ENCODE data around the gene NLRP5.
"Not testable (repeated sequence)": the region's sequence is repeated elsewhere in the genome, so short reads cannot be mapped to it uniquely, and the experiment has no call there.

NLRP5 gene

DNA sequence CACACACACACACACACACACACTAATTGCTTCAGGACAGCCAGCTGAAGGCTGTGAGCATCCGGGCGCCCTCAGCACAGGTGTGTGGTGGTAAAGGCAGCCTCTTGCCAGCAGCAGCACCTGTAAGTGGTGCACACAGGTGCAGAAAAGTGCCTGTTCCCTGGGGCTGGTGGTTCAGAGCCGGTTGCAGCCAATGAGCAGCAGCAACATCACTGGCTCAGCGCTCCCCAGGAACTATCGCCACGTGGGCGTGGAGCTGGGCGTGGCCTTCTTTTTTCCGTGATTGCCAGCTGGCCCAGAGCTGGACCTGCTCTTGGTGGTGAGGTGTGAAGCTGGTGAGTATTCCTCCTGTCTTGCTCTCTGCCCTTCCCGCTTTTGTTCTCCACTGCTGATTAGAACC lies at the start of gene NLRP5:
TSS of gene NLRP5 (plus strand) at position 289 of the 400 bp plus-strand sequence.
- no peak for DNase-seq (ENCODE audit: low spot score)

DNA sequence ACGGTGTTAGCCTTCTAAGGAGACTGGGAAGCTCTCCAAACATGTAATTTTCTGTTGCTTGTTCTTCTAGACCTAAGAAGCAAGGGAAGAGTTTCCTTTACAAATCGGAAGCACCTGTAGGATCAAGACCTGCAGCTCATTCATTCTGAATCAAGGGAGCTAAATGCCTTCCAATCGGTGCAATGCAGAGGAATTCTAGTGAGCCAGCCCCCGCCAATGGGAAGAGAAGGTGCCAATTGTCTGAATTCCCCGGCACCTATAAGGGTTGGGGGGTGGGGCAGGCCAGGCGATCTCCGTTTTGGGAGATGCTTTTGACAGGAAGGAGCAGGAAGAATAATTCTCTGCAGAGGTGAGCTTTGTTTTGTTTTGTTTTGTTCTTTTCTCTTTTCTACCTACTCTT lies 47.4 kb upstream of the NLRP5 start:
- DNase-seq (ENCODE audit: low spot score) = no peak

DNA sequence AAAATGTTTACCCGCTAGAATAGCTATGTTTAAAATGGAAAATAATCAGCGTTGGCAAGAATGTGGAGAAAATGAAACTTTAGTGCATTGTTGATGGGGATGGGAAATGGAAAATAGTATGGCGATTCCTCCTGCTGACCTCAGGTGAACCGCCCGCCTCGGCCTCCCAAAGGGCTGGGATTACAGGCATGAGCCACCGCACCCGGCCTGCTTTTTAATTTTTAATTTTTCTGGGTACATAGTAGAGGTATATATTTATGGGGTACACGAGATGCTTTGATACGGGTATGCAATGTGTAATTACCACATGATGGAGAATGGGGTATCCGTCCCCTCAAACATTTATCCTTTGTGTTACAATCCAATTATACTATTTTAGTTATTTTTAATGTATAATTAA lies 46.3 kb upstream of the NLRP5 start:
- DNase-seq (ENCODE audit: low spot score) = no peak

- no peak for DNase-seq (ENCODE audit: low spot score)
These were observed 39.0 kb upstream of the NLRP5 start, which contains the start of gene NLRP8 for GRCh38 chr19:55947532-55947931. NLRP8 (plus strand) TSS chr19:55947832.

DNA sequence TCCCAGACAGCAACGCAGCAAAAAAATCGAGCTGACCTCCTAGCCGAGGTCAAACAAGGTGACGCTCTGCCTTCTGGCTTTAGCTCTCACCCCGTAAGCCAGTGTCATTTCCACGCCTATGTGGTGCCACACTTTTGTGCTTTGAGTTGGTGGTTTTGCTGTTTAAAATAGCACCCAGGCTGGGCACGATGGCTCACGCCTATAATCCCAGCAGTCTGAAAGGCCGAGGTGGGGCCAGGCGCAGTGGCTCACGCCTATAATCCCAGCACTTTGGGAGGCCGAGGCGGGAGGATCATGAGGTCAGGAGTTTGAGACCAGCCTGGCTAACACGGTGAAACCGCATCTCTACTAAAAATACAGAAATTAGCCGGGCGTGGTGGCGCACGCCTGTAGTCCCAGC lies 36.0 kb upstream of the NLRP5 start:
- DNase-seq (ENCODE audit: low spot score) = not testable (repeated sequence)

DNA sequence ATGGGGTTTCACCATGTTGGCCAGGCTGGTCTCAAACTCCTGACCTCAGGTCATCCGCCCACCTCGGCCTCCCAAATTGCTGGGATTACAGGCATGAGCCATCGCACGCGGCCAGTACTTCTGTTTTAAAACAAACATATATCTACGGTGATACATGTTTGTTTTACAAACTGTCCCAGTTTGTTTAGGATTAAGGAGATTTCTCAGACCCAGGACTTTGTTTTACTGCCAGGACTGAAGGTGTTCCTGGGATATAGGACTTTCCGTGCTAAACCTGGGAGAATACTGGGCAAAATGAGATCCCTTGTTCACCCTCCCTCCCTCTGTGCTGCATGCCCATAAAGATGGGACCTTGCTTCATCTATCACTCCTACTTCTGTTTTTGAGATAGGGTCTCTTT lies 30.1 kb upstream of the NLRP5 start:
- no peak for DNase-seq (ENCODE audit: low spot score)

- DNase-seq (ENCODE audit: low spot score) = no peak
These were observed 28.2 kb upstream of the NLRP5 start for GRCh38 chr19:55958356-55958755.

DNA sequence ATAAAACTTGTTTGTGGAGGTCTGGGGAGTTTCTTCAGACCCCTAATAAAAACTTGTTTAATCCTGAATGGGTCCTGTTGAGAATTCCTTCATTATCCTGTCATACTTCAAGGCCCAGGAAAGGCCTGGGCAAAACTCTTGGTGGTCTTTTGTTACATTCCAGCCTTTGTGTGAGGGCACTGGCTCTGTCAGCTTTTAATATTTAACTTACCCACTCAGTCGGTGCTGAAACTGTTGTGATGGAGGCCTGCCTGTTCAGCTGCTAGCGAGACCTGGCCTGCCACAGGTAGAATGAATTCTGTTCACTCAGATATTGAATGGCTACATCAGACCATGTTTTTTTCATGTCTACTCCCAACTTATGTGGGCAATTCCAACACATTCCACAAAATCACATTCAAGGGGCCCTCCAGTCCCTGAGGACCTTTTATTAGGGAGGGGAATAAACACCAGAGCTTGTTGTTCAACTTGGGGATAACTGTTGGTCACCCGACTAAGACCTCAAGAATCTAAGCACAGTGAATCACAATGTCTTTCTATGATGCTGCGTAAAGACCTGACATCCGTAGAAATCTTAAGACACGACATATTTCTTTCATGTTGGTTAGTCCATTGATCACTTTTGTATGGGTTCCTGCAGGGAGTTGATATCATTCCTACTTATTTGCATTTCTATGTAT lies 26.4 kb upstream of the NLRP5 start:
- no peak for DNase-seq (ENCODE audit: low spot score)

DNA sequence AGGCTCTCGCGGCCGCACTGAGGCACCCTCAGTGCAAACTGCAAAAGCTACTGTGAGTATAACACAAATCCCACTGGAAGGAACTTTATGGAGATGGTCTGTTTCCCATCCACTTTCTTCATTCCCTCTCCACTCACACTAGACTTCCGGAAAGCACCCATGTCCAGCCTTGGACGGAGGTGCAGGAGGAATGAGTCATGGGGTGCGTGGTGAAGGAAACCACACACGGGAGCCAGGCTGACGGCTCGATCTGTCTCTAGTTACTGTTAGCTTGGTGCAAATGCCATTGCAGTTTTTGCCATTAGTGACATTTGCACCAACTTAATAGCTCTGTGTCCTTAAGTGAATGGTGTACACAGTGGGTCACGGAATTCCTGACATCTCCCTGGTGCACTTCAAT lies 24.4 kb upstream of the NLRP5 start:
- DNase-seq (ENCODE audit: low spot score) = no peak

GRCh38 chr19:55973982-55974381 lies 12.6 kb upstream of the NLRP5 start:
- DNase-seq (ENCODE audit: low spot score) = no peak

DNA sequence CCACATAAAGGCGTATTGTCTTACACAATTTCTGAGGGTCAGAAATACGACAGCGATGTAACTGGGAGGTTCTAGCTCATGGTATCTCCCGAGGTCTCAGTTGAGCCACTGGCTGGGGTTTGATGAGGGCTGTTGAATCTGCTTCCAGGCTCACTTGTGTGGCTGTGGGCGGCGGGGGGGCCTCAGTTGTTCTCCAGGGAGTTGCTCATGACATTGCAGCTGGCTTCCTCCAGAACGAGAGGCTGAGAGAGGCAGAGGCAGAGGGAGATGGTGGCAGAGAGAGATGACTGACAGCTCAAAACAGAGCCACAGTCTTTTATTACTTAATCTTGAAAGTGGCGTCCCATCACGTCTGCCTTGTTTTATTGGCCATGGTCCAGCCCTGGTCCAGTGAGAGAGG lies 6.2 kb upstream of the NLRP5 start:
- no peak for DNase-seq (ENCODE audit: low spot score)

DNA sequence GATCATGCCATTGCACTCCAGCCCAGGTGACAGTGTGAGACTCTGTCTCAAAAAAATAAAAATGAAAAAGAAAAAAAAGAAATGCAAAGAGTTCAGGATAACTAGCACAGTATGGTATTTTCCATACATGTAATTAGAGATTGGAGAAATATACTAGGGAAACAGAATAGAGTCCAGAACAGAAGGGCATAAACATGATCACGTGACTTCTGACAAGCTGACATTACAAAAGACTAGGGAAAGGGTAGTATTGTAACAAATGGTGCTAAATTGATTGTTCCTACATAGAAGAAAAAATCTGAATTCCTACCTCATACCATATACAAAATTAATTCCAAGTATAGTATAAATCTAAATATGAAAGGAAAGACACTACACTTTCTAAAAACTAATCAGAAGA lies 1.3 kb upstream of the NLRP5 start:
- no peak for DNase-seq (ENCODE audit: low spot score)

GRCh38 chr19:55990831-55991230 lies 4.3 kb downstream of the NLRP5 start:
- DNase-seq (ENCODE audit: low spot score) = no peak

DNA sequence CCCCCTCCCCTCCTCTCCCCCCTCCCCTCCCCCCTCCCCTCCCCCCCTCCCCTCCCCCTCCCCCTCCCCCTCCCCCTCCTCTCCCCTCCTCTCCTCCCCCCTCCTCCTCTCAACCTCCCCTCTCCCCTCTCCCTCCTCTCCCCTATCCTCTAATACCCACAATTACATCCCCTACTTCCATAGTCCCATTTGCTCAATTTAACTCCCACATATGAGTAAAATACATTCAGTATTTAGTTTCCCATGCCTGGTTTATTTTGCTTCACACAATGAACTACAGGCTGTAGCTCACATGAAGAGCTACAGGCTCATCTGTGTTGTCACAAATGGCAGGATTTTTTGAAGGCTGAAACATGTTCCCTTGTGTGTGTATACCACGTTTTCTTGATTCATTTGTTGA lies 6.9 kb downstream of the NLRP5 start:
- DNase-seq (ENCODE audit: low spot score) = no peak

DNA sequence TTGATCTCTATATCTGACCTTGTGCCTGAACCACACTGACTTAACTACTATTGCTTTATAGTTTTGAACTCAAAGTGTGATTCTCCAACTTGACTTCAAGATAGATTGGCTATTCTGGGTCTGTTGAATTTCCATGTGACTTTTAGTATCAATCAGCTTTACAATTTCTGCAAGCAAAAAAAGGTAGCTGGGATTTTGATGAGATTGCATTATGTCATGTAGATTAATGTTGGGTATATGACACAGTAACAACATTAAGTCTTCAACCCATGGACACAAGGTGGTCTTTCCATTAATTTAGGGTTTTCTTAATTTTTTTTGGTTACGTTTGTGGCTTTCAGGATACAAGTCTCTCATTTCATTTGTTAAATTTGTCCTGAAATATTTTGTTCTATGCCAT lies 28.2 kb downstream of the NLRP5 start:
- DNase-seq (ENCODE audit: low spot score) = no peak

- DNase-seq (ENCODE audit: low spot score) = no peak
These were observed 29.2 kb downstream of the NLRP5 start for GRCh38 chr19:56015756-56016155.

- not testable (repeated sequence) for DNase-seq (ENCODE audit: low spot score)
These were observed 32.8 kb downstream of the NLRP5 start for GRCh38 chr19:56019325-56019724.

DNA sequence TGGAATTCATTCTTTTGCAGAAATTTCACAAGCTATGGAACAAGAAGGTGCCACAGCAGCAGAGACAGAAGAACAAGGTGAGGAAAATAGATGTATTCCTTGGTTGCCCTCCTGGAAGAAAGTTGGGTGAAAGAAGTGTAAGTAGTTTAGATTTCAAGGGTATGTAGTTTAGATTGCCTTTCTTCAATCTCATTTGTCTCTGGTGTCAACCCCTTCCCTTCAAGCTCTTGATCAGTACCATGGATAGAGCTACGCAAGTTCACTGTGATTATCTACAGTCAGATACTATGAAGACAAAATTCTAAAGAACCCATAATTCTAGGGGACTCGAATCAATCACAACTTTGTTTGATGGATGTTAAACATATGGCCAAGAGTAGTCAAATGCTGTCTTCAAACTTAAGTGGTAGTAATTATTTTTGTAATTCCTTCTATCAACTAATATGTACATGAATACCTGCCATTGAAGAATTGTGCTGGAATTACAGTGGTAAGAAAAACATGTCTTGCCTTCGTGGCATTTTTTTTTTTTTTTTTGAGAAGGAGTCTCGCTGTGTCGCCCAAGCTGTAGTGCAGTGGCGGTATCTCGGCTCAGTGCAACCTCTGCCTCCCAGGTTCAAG lies 33.9 kb downstream of the NLRP5 start:
- not testable (repeated sequence) for DNase-seq (ENCODE audit: low spot score)

- DNase-seq (ENCODE audit: low spot score) = no peak
These were observed 40.2 kb downstream of the NLRP5 start for GRCh38 chr19:56026769-56027168.

- no peak for DNase-seq (ENCODE audit: low spot score)
These were observed 67.0 kb downstream of the NLRP5 start for GRCh38 chr19:56053596-56053995.

- peak; percentile 92 for DNase-seq (ENCODE audit: low spot score)
These were observed 79.8 kb downstream of the NLRP5 start for GRCh38 chr19:56066152-56067023.

GRCh38 chr19:56069642-56070041 lies 83.1 kb downstream of the NLRP5 start:
- no peak for DNase-seq (ENCODE audit: low spot score)

DNA sequence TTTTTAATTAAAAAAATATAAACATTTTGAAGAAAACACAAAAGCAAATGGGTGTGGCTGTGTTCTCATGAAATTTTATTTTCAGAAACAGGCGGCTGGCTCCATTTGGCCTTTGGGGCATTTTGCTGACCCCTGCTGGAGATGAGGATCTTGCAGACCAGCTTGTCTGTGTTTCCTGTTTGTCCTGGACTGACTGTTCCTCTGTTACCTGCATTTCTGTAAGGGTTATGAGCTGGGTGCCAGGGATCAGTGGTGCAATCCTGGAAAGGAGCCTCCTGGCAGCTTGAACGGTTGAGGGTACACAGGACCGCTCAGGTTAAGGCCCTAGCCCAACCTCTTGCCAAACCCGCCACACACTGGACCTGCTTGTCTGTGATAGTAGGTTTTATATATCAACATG lies 84.6 kb downstream of the NLRP5 start:
- DNase-seq (ENCODE audit: low spot score) = no peak

Measured in GM03348 (cell line).